GM12873 (cell line): ENCODE measurements around the gene CHRNA1.

Source experiments
- TF ChIP-seq, protein P1 (sequence below): IDR thresholded peaks from 2 replicates; pipeline ENCODE4 v1.5.1; 2012; ENCODE audit warnings: low read depth, mild to moderate bottlenecking, moderate library complexity, low read length, control low read depth; ENCODE audit not compliant: insufficient read depth; ENCODE audit errors: missing control alignments

The CHRNA1 gene

DNA sequence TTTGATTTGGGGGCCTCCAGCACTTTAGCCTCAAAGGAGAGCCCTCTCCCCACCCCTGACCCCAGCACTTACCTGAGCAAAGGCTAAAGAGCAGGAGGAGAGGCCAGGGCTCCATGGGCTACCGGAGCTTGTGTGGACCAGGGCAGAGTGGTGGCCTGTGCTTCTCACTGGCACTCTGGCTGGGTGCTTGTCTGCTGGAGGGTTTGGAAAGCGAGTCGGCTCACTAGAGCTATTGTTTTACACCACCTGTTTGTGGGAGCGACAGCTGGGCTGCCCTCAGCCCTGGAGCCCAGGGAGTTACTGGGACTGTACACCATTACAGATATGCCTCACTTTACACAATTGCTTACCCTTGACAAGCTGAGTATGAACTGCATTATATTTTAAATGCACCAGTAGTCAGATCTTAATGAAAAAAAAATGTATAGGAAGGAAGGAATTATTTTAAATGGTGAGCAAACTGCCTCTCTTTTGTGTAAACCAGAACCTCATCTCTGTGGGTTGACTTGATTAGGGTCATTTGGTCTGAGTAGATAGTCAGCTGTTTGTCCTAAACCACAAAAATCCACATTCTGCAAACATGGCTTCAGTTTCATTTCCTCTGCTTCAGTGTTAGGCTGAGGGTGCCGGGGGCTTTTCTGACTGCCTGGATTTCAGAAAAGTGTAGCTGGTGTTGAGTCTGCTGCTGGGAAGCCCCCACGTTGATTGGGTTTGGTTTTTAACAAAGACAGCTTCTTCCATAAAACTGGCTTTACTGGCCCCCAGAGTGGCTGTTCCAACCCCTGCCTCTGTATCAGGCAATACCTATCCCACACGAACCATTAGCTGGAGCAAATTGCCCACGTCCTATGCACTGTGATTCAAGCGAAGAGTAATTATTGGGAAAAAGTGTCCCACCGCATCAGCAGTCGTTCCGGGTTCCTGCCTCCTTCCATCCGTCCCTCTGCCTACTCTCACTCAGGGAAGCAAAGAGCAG is at the start of gene CHRNA1:
CHRNA1 (minus strand) TSS at position 193 of the 976 bp plus-strand sequence; CDS start at position 115, 78 bp downstream.
- TF ChIP-seq, protein P1, sequence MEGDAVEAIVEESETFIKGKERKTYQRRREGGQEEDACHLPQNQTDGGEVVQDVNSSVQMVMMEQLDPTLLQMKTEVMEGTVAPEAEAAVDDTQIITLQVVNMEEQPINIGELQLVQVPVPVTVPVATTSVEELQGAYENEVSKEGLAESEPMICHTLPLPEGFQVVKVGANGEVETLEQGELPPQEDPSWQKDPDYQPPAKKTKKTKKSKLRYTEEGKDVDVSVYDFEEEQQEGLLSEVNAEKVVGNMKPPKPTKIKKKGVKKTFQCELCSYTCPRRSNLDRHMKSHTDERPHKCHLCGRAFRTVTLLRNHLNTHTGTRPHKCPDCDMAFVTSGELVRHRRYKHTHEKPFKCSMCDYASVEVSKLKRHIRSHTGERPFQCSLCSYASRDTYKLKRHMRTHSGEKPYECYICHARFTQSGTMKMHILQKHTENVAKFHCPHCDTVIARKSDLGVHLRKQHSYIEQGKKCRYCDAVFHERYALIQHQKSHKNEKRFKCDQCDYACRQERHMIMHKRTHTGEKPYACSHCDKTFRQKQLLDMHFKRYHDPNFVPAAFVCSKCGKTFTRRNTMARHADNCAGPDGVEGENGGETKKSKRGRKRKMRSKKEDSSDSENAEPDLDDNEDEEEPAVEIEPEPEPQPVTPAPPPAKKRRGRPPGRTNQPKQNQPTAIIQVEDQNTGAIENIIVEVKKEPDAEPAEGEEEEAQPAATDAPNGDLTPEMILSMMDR, result no peak

DNA sequence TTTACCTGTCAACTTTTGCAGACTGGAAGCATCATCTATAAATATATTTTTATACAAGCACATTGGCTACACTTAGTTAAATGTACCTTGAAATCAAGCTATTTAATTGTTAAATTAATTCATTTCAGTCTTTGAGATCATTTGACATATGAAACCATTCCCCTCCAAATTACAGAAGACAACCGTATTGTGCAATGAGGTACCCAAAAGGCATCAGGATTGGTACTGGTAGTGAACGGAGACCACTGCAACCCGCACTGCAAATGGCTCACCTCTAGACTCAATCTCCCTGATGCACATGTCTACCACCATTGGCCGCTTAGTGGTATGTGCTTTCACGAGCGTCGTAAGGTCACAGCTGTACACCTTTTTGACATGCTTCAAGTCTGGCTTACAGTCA is 47.8 kb upstream of the CHRNA1 start:
- TF ChIP-seq, protein P1, result no peak

DNA sequence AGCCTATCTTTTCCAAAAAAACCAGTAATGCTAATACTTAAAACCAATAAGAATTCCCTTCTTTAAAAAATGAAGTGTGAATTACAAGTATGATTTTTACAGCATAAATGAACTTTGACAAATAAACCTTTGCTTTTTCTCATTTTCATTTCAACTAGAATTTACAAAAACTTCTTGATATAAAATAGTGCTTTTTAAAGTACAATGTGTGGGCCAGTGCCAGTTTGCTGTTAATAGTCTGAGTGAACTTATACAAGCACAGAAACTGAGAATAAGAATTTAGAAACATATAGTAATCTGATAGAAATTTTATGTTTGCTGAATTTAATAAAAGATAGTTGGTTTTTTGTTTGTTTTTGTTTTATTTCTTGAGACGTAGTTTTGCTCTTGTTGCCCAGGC is 43.7 kb upstream of the CHRNA1 start:
- TF ChIP-seq, protein P1, result no peak

- TF ChIP-seq, protein P1, result no peak
Observed at GRCh38 chr2:174805803-174806202, 41.5 kb upstream of the CHRNA1 start.

DNA sequence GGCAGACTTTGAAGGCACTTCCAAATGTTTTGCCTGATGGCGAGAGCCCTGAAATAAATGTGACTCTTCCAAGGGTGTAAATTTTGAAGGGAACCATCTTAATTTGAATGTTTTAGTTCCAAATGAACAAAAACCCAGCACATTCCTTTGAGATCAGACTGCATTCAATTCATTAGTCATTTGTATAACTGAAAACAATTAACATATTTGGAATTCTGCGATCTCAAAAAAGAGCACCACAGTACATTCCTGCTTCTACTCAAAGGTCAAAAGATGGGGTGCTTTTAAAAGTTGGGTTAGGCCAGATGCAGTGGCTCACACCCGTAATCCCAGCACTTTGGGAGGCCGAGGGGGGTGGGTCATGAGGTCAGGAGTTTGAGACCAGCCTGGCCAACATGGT is 38.2 kb upstream of the CHRNA1 start:
- TF ChIP-seq, protein P1, result no peak

GRCh38 chr2:174800436-174801205 is 36.3 kb upstream of the CHRNA1 start:
- TF ChIP-seq, protein P1, result no peak

DNA sequence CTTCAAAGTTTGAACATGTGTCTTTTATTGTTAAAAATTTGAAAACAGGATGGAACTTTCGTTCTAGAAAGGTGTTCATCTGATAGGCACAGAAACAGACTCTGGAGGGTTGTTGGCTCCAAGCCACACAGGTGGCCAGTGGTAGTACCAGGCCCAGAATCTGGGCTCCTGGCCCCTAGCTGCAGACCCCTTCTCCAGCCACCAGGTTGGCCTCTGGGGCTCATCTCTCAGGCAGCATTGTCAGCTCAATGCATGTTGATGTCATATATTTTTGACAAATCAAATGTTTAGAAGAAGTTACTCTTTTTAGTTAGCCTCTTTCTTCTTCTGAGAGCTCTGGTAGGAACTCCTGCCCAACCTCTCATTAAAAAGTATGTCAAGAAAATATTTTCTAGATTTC is 34.5 kb upstream of the CHRNA1 start:
- TF ChIP-seq, protein P1, result no peak
